Keratinocyte (primary cell): Measurements from ENCODE around the gene EYA4.

Source experiments
- EZH2 ChIP-seq: IDR thresholded peaks from one replicate; pipeline ENCODE4 v1.6.1; 2012; ENCODE audit warnings: inconsistent platforms, mild to moderate bottlenecking, low read length, moderate library complexity
- TF ChIP-seq, protein P1 (sequence below), 3 experiments: IDR thresholded peaks in 1 of 3; conservative IDR thresholded peaks in 1 of 3; optimal IDR thresholded peaks in 1 of 3; 2 replicates in 2 of 3; 3 replicates in 1 of 3; pipeline versions ENCODE3 to v1.5.1; 2011; ENCODE audit warnings: low read length in 3 of 3, mild to moderate bottlenecking in 3 of 3, moderate library complexity in 2 of 3, control low read depth in 1 of 3, inconsistent platforms in 1 of 3; ENCODE audit not compliant: insufficient read depth in 2 of 3; ENCODE audit errors: extremely low read depth in 1 of 3

DNA sequence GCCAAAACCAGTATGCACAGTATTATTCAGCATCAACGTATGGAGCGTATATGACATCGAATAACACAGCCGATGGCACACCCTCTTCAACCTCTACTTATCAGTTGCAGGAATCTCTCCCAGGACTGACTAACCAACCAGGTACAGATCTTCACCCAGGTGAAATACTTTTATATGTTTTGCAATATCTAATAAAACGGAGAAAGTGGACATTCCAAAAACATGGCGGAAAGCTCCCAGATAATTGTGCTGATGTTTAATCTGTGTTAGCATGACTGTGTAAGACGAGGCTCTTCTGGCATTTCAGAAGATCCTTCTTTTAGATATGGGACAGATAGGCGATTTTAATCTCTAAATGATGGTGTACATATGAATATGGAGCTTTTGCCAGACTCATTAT lies 227.4 kb downstream of the EYA4 start:
- no peak for TF ChIP-seq EZH2
- TF ChIP-seq, protein P1, sequence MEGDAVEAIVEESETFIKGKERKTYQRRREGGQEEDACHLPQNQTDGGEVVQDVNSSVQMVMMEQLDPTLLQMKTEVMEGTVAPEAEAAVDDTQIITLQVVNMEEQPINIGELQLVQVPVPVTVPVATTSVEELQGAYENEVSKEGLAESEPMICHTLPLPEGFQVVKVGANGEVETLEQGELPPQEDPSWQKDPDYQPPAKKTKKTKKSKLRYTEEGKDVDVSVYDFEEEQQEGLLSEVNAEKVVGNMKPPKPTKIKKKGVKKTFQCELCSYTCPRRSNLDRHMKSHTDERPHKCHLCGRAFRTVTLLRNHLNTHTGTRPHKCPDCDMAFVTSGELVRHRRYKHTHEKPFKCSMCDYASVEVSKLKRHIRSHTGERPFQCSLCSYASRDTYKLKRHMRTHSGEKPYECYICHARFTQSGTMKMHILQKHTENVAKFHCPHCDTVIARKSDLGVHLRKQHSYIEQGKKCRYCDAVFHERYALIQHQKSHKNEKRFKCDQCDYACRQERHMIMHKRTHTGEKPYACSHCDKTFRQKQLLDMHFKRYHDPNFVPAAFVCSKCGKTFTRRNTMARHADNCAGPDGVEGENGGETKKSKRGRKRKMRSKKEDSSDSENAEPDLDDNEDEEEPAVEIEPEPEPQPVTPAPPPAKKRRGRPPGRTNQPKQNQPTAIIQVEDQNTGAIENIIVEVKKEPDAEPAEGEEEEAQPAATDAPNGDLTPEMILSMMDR (optimal IDR thresholded peaks at IDR 0.05 in 1 of 3, IDR thresholded peaks at IDR 0.05 in 1 of 3, conservative IDR thresholded peaks at IDR 0.05 in 1 of 3; ENCODE audit: extremely low read depth in 1 of 3, insufficient read depth in 2 of 3, low read length in 3 of 3) = no peak
